Naive thymus-derived CD4-positive, alpha-beta T cell (primary cell): ENCODE measurements around the gene AMTN. TPM values are rescaled to one million over a fixed set of nuclear protein-coding genes. Genes with fewer than 3 reads are reported as not detected.

ENCODE experiments used
- ATAC-seq: fragments of 150-1000 bp; cut with Tn5 transposase; 2 replicates; pipeline ENCODE4 v1.10.0; 2021; ENCODE audit warnings: mild to moderate bottlenecking, moderate library complexity
- CTCF ChIA-PET: fragments of 350-600 bp; sonication (Branson Sonifier 250); formaldehyde crosslinking; loops from one replicate; lab custom pipeline; 2021; ENCODE audit warnings: antibody characterized with exemption; lab: Charles Lee
- POLR2A ChIA-PET: fragments of 350-600 bp; sonication (Branson Sonifier 250); formaldehyde crosslinking; loops from one replicate; lab custom pipeline; 2021; ENCODE audit warnings: antibody characterized with exemption, inconsistent platforms; lab: Charles Lee
- DNase-seq, 9 donors: peaks; one replicate each; pipeline versions ENCODE4 v3.0.0 to v3.0.0-alpha.2; 2020 to 2022; ENCODE audit warnings: mixed read lengths in 1 of 9
- H3K27ac ChIP-seq: one replicate; pipeline ENCODE4 v1.7.0; 2013; ENCODE audit warnings: mild to moderate bottlenecking, low read depth, low read length, moderate library complexity
- H3K27me3 ChIP-seq, 2 donors: one replicate each; pipeline ENCODE4 v1.7.0; 2013; ENCODE audit warnings: low read length in 2 of 2, mild to moderate bottlenecking in 2 of 2, moderate library complexity in 2 of 2; ENCODE audit not compliant: control insufficient read depth in 2 of 2, insufficient read depth in 2 of 2
- H3K36me3 ChIP-seq, 3 experiments: 1 replicate in 2 of 3; 2 replicates in 1 of 3; pipeline ENCODE4 v1.7.0; 2013; ENCODE audit warnings: low read length in 3 of 3, mild to moderate bottlenecking in 3 of 3, moderate library complexity in 1 of 3; ENCODE audit not compliant: insufficient read depth in 3 of 3, control insufficient read depth in 2 of 3
- H3K4me1 ChIP-seq, 2 donors: one replicate each; pipeline ENCODE4 v1.7.0; 2013; ENCODE audit warnings: low read length in 2 of 2, mild to moderate bottlenecking in 2 of 2, moderate library complexity in 1 of 2; ENCODE audit not compliant: control insufficient read depth in 2 of 2, insufficient read depth in 2 of 2
- H3K4me3 ChIP-seq: 2 replicates; pipeline ENCODE4 v1.7.0; 2013; ENCODE audit warnings: mild to moderate bottlenecking, low read length
- H3K9me3 ChIP-seq, 3 experiments: 1 replicate in 2 of 3; 2 replicates in 1 of 3; pipeline ENCODE4 v1.7.0; 2013; ENCODE audit warnings: low read length in 3 of 3; ENCODE audit not compliant: control insufficient read depth in 2 of 3
- H3K27ac Mint-ChIP-seq, 9 donors: one replicate each; pipeline ENCODE4 v1.8.0; 2020 to 2022; ENCODE audit warnings: mixed read lengths in 9 of 9, mild to moderate bottlenecking in 8 of 9, moderate library complexity in 5 of 9, inconsistent platforms in 2 of 9
- H3K27me3 Mint-ChIP-seq, 5 donors: one replicate each; pipeline ENCODE4 v1.8.0; 2021 to 2022; ENCODE audit warnings: mixed read lengths in 5 of 5, mild to moderate bottlenecking in 1 of 5
- H3K36me3 Mint-ChIP-seq, 5 donors: one replicate each; pipeline ENCODE4 v1.8.0; 2020 to 2022; ENCODE audit warnings: mixed read lengths in 5 of 5, mild to moderate bottlenecking in 3 of 5, inconsistent platforms in 1 of 5
- H3K4me1 Mint-ChIP-seq, 7 donors: one replicate each; pipeline ENCODE4 v1.8.0; 2020 to 2022; ENCODE audit warnings: mixed read lengths in 7 of 7, mild to moderate bottlenecking in 3 of 7, inconsistent platforms in 1 of 7
- H3K4me3 Mint-ChIP-seq, 10 donors: one replicate each; pipeline ENCODE4 v1.8.0; 2020 to 2022; ENCODE audit warnings: mild to moderate bottlenecking in 10 of 10, mixed read lengths in 10 of 10, moderate library complexity in 6 of 10, inconsistent platforms in 2 of 10
- H3K9me3 Mint-ChIP-seq, 11 donors: one replicate each; pipeline ENCODE4 v1.8.0; 2020 to 2022; ENCODE audit warnings: mixed read lengths in 11 of 11, mild to moderate bottlenecking in 4 of 11, inconsistent platforms in 1 of 11, moderate library complexity in 1 of 11
- intact Hi-C, 2 donors: fragments of 100-400 bp; cut with micrococcal nuclease; formaldehyde crosslinking; loops; one replicate each; pipeline ENCODE4 v1.15.1; 2023
- polyA plus RNA-seq, 2 donors: library from polyadenylated mRNA; unstranded; fragments of 300-500 nt; fragmentation: Illumina TruSeq; gene quantifications; one replicate each; pipeline ENCODE4 v1.2.3, GENCODE V29; 2021
- total RNA-seq, 6 experiments: library from RNA in 5 of 6; stranded (reverse) in 5 of 6; gene quantifications; 1 replicate in 5 of 6; 2 replicates in 1 of 6; pipeline ENCODE4 v1.2.3 and lab custom pipeline; 2021 to 2026

The AMTN gene
- total and polyA plus RNA-seq, 7 experiments from 2014 or later: not detected

GRCh38 chr4:70556856-70557255, 38.5 kb downstream of the AMTN start:
- intact Hi-C loops: no loop called here
- H3K27me3 Mint-ChIP-seq: peaks cover 0 to 10% (median 0%) of the 10 kb centered on the region in 5 donors
- Histone ChIP-seq H3K9me3 (no peaks in the 10 kb centered on the region), H3K27me3 (no peaks in the 10 kb centered on the region), H3K4me3 (no peak overlapping the region), H3K36me3 (no peaks in the 10 kb centered on the region), H3K27ac (no peak overlapping the region), H3K4me1 (no peaks in the 10 kb centered on the region)
- no peak overlapping the region for H3K27ac Mint-ChIP-seq
- peaks cover 0 to 15% (median 6%) of the 10 kb centered on the region in 7 donors for H3K4me1 Mint-ChIP-seq
- peaks cover 0 to 5% (median 0%) of the 10 kb centered on the region in 11 donors for H3K9me3 Mint-ChIP-seq
- ChIA-PET CTCF (interaction anchor here (0.9 kb wide), 1 partner anchor 11 kb away, joined by 4 read pairs; no protein-coding TSS in a partner anchor), POLR2A (no interaction called here)
- H3K36me3 Mint-ChIP-seq: no peaks in the 10 kb centered on the region
- DNase-seq: no peak
- ATAC-seq: no peak
- no peak overlapping the region for H3K4me3 Mint-ChIP-seq

- intact Hi-C loops: loop anchor here in 1 of 2 donors (1.0 to 2.0 kb wide), 4 partner anchors 55 to 870 kb away; no protein-coding TSS in a partner anchor
- Histone ChIP-seq H3K27ac (no peak overlapping the region), H3K27me3 (no peaks in the 10 kb centered on the region), H3K4me1 (no peaks in the 10 kb centered on the region), H3K9me3 (no peaks in the 10 kb centered on the region), H3K36me3 (no peaks in the 10 kb centered on the region), H3K4me3 (no peak overlapping the region)
- ChIA-PET POLR2A (no interaction called here), CTCF (interaction anchor here (0.6 to 0.8 kb wide), 2 partner anchors 22 to 679 kb away, joined by 3 read pairs; no protein-coding TSS in a partner anchor)
- Mint-ChIP-seq H3K27me3 (no peaks in the 10 kb centered on the region), H3K27ac (no peak overlapping the region), H3K4me3 (peak overlapping the region in 4 of 10 donors; percentile 16 to 52 (median 36)), H3K9me3 (peaks cover 0 to 3% (median 0%) of the 10 kb centered on the region in 11 donors), H3K4me1 (peaks cover 0 to 15% (median 6%) of the 10 kb centered on the region in 7 donors), H3K36me3 (no peaks in the 10 kb centered on the region)
- DNase-seq (peak in 5 of 9 donors; percentile 19 to 33 (median 31)), ATAC-seq (peak; percentile 58)
Observed at GRCh38 chr4:70559211-70559830, 41.0 kb downstream of the AMTN start.

- CTCF ChIA-PET: no interaction called here
- H3K36me3 ChIP-seq: no peaks in the 10 kb centered on the region
- Mint-ChIP-seq H3K9me3 (peaks cover 0 to 1% (median 0%) of the 10 kb centered on the region in 11 donors), H3K36me3 (no peaks in the 10 kb centered on the region), H3K27me3 (no peaks in the 10 kb centered on the region), H3K4me3 (no peak overlapping the region), H3K27ac (no peak overlapping the region), H3K4me1 (peaks cover 0 to 15% (median 6%) of the 10 kb centered on the region in 7 donors)
- H3K4me3 ChIP-seq: no peak overlapping the region
- H3K27me3 ChIP-seq: no peaks in the 10 kb centered on the region
- POLR2A ChIA-PET: no interaction called here
- DNase-seq (no peak), ATAC-seq (no peak)
- no peak overlapping the region for H3K27ac ChIP-seq
- intact Hi-C loops: loop anchor here in 1 of 2 donors (1.0 to 2.0 kb wide), 4 partner anchors 55 to 871 kb away; no protein-coding TSS in a partner anchor
- H3K9me3 ChIP-seq: no peaks in the 10 kb centered on the region
- H3K4me1 ChIP-seq: no peaks in the 10 kb centered on the region
Observed at GRCh38 chr4:70559924-70560323, 41.6 kb downstream of the AMTN start.

DNA sequence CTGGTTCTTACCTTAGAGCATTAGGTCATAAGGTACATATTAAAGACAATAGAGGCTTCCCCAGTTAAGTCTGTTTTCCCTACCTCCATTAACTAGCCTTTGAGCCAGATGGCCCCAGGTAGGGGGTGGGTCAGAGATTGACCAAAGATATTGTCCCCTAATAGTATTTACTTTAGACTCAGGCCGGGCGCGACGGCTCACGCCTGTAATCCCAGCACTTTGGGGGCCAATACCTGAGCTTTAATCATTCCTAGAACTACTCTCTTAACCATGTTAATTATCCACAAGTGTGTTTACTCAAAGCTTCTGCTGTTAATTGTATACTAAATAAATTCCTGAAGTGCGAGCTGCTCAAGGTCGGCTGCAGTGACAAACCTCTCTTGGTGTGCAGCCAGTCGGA, 45.7 kb downstream of the AMTN start:
- Mint-ChIP-seq H3K4me1 (peaks cover 0 to 9% (median 4%) of the 10 kb centered on the region in 7 donors), H3K27me3 (peaks cover 0 to 3% (median 0%) of the 10 kb centered on the region in 5 donors), H3K9me3 (peaks cover 0 to 5% (median 0%) of the 10 kb centered on the region in 11 donors), H3K27ac (no peak overlapping the region), H3K36me3 (no peaks in the 10 kb centered on the region), H3K4me3 (no peak overlapping the region)
- ATAC-seq (no peak), DNase-seq (no peak)
- H3K27ac ChIP-seq: no peak overlapping the region
- POLR2A ChIA-PET: no interaction called here
- CTCF ChIA-PET: no interaction called here
- H3K27me3 ChIP-seq: no peaks in the 10 kb centered on the region
- no peaks in the 10 kb centered on the region for H3K36me3 ChIP-seq
- no peak overlapping the region for H3K4me3 ChIP-seq
- no peaks in the 10 kb centered on the region for H3K4me1 ChIP-seq
- H3K9me3 ChIP-seq: no peaks in the 10 kb centered on the region
- intact Hi-C loops: no loop called here

DNA sequence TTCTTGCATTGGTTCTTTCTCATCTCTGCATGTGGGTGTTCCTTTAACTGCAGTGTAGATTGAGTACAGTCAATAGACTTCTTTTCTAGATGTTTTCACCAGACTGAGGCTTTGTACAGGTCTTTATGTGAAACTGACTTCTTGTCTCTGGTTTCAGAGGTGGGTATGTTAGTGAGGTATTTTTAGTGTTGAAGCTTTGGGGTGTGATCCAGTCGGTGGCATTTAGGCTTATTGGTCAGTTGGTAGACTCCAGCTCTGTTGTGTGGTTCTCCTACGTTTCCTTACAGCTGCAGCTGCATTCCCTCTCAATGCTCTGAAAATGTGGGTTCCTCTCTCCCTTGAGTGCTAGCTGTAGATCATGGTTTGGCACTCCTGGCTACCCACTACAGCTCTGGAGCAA, 52.4 kb downstream of the AMTN start:
- peaks cover 0 to 5% (median 0%) of the 10 kb centered on the region in 11 donors for H3K9me3 Mint-ChIP-seq
- H3K36me3 Mint-ChIP-seq: no peaks in the 10 kb centered on the region
- Histone ChIP-seq H3K27ac (no peak overlapping the region), H3K36me3 (no peaks in the 10 kb centered on the region), H3K9me3 (no peaks in the 10 kb centered on the region), H3K4me3 (no peak overlapping the region), H3K4me1 (no peaks in the 10 kb centered on the region), H3K27me3 (no peaks in the 10 kb centered on the region)
- no peaks in the 10 kb centered on the region for H3K4me1 Mint-ChIP-seq
- H3K4me3 Mint-ChIP-seq: no peak overlapping the region
- peaks cover 0 to 15% (median 9%) of the 10 kb centered on the region in 5 donors for H3K27me3 Mint-ChIP-seq
- intact Hi-C loops: no loop called here
- ChIA-PET POLR2A (no interaction called here), CTCF (no interaction called here)
- ATAC-seq (no peak), DNase-seq (no peak)
- no peak overlapping the region for H3K27ac Mint-ChIP-seq

GRCh38 chr4:70571772-70572171, 53.4 kb downstream of the AMTN start:
- ChIA-PET CTCF (no interaction called here), POLR2A (no interaction called here)

DNA sequence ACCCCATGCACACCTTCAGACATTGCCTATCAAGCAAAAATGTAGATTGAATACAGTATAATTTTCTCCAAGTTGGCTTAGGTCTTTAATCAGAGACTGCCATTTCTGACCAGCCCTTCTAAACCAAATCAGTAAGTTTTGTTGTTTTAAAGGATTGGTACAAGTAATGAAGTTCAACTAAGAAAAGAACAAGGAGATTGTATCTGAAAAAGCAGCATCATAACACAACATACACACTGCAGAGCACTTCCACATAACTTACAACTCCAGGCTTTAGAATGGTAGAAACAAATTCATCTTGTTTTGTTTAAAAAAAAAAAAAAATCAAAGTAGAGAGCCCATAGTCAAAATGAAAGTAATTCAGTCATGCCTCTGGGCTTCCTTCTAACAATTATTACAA, 57.6 kb downstream of the AMTN start:
- H3K4me3 Mint-ChIP-seq: no peak overlapping the region
- H3K9me3 Mint-ChIP-seq: peaks cover 0 to 3% (median 0%) of the 10 kb centered on the region in 11 donors
- no peaks in the 10 kb centered on the region for H3K4me1 Mint-ChIP-seq
- DNase-seq: no peak
- ChIA-PET CTCF (no interaction called here), POLR2A (no interaction called here)
- H3K27ac Mint-ChIP-seq: no peak overlapping the region
- Histone ChIP-seq H3K4me1 (no peaks in the 10 kb centered on the region), H3K27ac (no peak overlapping the region), H3K4me3 (no peak overlapping the region), H3K36me3 (no peaks in the 10 kb centered on the region), H3K9me3 (no peaks in the 10 kb centered on the region), H3K27me3 (no peaks in the 10 kb centered on the region)
- H3K36me3 Mint-ChIP-seq: no peaks in the 10 kb centered on the region
- intact Hi-C loops: no loop called here
- ATAC-seq: no peak
- peaks cover 0 to 13% (median 7%) of the 10 kb centered on the region in 5 donors for H3K27me3 Mint-ChIP-seq

More at GRCh38 chr4:70571772-70572171, 53.4 kb downstream of the AMTN start:
- no peak for DNase-seq
- no peaks in the 10 kb centered on the region for H3K27me3 ChIP-seq
- H3K4me3 ChIP-seq: no peak overlapping the region
- Mint-ChIP-seq H3K4me1 (no peaks in the 10 kb centered on the region), H3K27me3 (peaks cover 0 to 15% (median 10%) of the 10 kb centered on the region in 5 donors), H3K27ac (no peak overlapping the region), H3K36me3 (no peaks in the 10 kb centered on the region), H3K4me3 (no peak overlapping the region), H3K9me3 (peaks cover 0 to 3% (median 0%) of the 10 kb centered on the region in 11 donors)
- no peaks in the 10 kb centered on the region for H3K9me3 ChIP-seq
- intact Hi-C loops: no loop called here
- H3K27ac ChIP-seq: no peak overlapping the region
- H3K4me1 ChIP-seq: no peaks in the 10 kb centered on the region
- no peaks in the 10 kb centered on the region for H3K36me3 ChIP-seq
- ATAC-seq: no peak
